Sigmoid colon (tissue), 4 donors: ENCODE results near the gene BTBD19.

Source experiments
- EP300 ChIP-seq, 4 donors: sonication (generic); formaldehyde crosslinking; IDR thresholded peaks; one replicate each; pipeline ENCODE4 v1.6.1; 2017; ENCODE audit warnings: antibody characterized with exemption in 4 of 4
- POLR2A ChIP-seq, 2 donors: fragments of 450-650 bp; IDR thresholded peaks; one replicate each; pipeline ENCODE4 v1.6.1; 2016; ENCODE audit warnings: antibody characterized with exemption in 2 of 2, mild to moderate bottlenecking in 2 of 2, moderate library complexity in 2 of 2
- POLR2AphosphoS5 ChIP-seq, 4 donors: sonication (generic); formaldehyde crosslinking; IDR thresholded peaks; one replicate each; pipeline ENCODE4 v1.6.1; 2017; ENCODE audit warnings: antibody characterized with exemption in 4 of 4
- TF ChIP-seq, protein P1 (sequence below), 4 experiments: fragments of 450-650 bp in 3 of 4; fragments of 200-600 bp in 1 of 4; IDR thresholded peaks; one replicate each; pipeline ENCODE4 v1.5.1; 2016 to 2019; ENCODE audit warnings: antibody characterized with exemption in 4 of 4, mild to moderate bottlenecking in 3 of 4, moderate library complexity in 2 of 4

DNA sequence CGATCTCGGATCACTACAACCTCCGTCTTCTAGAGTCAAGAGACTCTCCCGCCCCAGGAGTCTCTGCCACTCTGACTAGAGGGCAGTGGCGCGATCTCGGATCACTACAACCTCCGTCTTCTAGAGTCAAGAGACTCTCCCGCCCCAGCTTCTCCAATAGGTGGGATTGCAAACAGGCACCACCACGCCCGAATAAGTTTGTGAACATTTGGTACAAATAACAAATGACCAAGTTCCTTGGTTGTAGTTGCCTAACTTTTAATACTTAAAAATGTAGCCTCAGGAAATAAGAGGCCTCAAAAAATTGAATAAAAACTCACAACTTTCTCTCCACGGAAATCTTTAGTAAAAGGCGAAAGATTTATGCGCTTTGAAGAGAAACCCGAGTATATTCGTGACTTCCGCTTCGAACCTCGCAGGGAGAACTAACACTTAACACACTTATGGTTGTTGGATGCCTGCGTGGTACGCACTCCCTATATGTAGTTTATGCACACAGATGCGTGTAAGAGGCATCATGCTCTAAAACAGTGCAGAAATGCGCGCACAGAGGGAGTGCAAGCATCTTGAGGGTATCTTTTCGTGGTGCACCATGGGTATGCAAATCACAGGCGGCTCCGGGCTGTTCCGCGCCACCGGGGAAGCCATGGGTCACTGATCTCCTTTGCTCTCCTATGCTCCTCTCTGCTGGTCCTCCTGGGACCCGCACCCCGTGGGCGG is 11.4 kb downstream of the BTBD19 start:
- peak; percentile 87 to 100 (median 98) for TF ChIP-seq POLR2AphosphoS5 (IDR thresholded peaks at IDR 0.05)
- TF ChIP-seq, protein P1, sequence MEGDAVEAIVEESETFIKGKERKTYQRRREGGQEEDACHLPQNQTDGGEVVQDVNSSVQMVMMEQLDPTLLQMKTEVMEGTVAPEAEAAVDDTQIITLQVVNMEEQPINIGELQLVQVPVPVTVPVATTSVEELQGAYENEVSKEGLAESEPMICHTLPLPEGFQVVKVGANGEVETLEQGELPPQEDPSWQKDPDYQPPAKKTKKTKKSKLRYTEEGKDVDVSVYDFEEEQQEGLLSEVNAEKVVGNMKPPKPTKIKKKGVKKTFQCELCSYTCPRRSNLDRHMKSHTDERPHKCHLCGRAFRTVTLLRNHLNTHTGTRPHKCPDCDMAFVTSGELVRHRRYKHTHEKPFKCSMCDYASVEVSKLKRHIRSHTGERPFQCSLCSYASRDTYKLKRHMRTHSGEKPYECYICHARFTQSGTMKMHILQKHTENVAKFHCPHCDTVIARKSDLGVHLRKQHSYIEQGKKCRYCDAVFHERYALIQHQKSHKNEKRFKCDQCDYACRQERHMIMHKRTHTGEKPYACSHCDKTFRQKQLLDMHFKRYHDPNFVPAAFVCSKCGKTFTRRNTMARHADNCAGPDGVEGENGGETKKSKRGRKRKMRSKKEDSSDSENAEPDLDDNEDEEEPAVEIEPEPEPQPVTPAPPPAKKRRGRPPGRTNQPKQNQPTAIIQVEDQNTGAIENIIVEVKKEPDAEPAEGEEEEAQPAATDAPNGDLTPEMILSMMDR (IDR thresholded peaks at IDR 0.05) = no peak
- TF ChIP-seq EP300 (IDR thresholded peaks at IDR 0.05) = no peak
- TF ChIP-seq POLR2A (IDR thresholded peaks at IDR 0.05) = peak; percentile 84 to 96
